ENCODE measurements around the gene BAAT.

DNA sequence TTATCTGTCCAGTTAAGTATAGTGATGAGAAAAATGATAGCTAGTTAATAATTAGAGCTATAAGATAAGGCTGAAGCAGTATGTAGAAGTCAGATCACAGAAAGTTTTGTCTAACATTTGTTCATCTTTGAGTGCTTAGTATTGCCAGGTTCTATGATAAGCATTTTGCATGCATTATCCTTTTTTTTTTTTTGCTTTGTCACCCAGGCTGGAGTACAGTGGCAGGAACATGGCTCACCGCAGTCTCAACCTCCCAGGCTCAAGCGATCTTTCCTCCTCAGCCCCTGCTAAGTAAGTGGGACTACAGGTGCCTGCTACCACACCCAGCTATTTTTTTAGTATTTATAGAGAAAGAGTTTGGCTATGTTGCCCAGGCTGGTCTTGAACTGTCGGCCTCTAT lies 17.5 kb downstream of the BAAT start:
- TF ChIP-seq, protein P1, sequence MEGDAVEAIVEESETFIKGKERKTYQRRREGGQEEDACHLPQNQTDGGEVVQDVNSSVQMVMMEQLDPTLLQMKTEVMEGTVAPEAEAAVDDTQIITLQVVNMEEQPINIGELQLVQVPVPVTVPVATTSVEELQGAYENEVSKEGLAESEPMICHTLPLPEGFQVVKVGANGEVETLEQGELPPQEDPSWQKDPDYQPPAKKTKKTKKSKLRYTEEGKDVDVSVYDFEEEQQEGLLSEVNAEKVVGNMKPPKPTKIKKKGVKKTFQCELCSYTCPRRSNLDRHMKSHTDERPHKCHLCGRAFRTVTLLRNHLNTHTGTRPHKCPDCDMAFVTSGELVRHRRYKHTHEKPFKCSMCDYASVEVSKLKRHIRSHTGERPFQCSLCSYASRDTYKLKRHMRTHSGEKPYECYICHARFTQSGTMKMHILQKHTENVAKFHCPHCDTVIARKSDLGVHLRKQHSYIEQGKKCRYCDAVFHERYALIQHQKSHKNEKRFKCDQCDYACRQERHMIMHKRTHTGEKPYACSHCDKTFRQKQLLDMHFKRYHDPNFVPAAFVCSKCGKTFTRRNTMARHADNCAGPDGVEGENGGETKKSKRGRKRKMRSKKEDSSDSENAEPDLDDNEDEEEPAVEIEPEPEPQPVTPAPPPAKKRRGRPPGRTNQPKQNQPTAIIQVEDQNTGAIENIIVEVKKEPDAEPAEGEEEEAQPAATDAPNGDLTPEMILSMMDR (IDR thresholded peaks at IDR 0.05): no peak
- no peak for TF ChIP-seq POLR2A (IDR thresholded peaks at IDR 0.05)
- no peak for TF ChIP-seq EP300 (IDR thresholded peaks at IDR 0.05)

All from ovary (tissue), 3 donors.